Esophagus squamous epithelium (tissue), 4 donors: ENCODE results near the gene USH2A.

Experiments used
- CTCF ChIP-seq, 6 experiments: fragments of 450-650 bp in 4 of 6; fragments of 200-600 bp in 2 of 6; sonication (generic) in 2 of 6; IDR thresholded peaks; one replicate each; pipeline ENCODE4 v1.5.1; 2016 to 2019; ENCODE audit warnings: antibody characterized with exemption in 6 of 6, mild to moderate bottlenecking in 4 of 6, moderate library complexity in 4 of 6
- POLR2A ChIP-seq, 4 donors: fragments of 450-650 bp; IDR thresholded peaks; one replicate each; pipeline ENCODE4 v1.6.1; 2017; ENCODE audit warnings: antibody characterized with exemption in 4 of 4, mild to moderate bottlenecking in 4 of 4, moderate library complexity in 3 of 4

GRCh38 chr1:216168546-216168945, 254.7 kb downstream of the USH2A start:
- TF ChIP-seq CTCF (IDR thresholded peaks at IDR 0.05) (no peak), POLR2A (IDR thresholded peaks at IDR 0.05) (no peak)
